Colonic mucosa (tissue), 4 donors: ENCODE measurements around the gene SLC30A4. TPM values are rescaled to one million over a fixed set of nuclear protein-coding genes. Genes with fewer than 3 reads are reported as not detected.

Experiments used
- DNase-seq: peaks from one replicate; pipeline ENCODE4 v3.0.0-alpha.2; 2020
- H3K27ac ChIP-seq: fragments of 200-600 bp; one replicate; pipeline ENCODE4 v1.8.0; 2021
- H3K27me3 ChIP-seq: fragments of 200-600 bp; one replicate; pipeline ENCODE4 v1.8.0; 2021
- H3K36me3 ChIP-seq: fragments of 200-600 bp; one replicate; pipeline ENCODE4 v1.8.0; 2021
- H3K4me1 ChIP-seq: fragments of 200-600 bp; one replicate; pipeline ENCODE4 v1.8.0; 2021; ENCODE audit warnings: mild to moderate bottlenecking
- H3K4me3 ChIP-seq: fragments of 200-600 bp; one replicate; pipeline ENCODE4 v1.8.0; 2021
- H3K9ac ChIP-seq, 2 donors: one replicate each; pipeline ENCODE4 v1.7.0; 2013; ENCODE audit warnings: control low read depth in 2 of 2, low read depth in 2 of 2, low read length in 2 of 2
- H3K9me3 ChIP-seq: fragments of 200-600 bp; one replicate; pipeline ENCODE4 v1.8.0; 2021
- CTCF ChIP-seq: fragments of 200-600 bp; IDR thresholded peaks from one replicate; pipeline ENCODE4 v1.8.0; 2022; ENCODE audit warnings: antibody characterized with exemption, mild to moderate bottlenecking
- intact Hi-C: fragments of 100-400 bp; cut with DNase I; formaldehyde crosslinking; loops from one replicate; pipeline ENCODE4 v1.14.1; 2022
- total RNA-seq, 2 donors: library from RNA; stranded (reverse); fragmentation: NEBNext Ultra II Directional in 1 of 2; extraction: Animal tissue kit (Norgen Biotek cat#: 25700) in 1 of 2; gene quantifications; one replicate each; pipeline ENCODE4 v1.2.1, GENCODE V29; 2021
- donor health status: healthy.
- donor health status: DM: no; HTN: no; CAD: no.
- donor health status: DM: no; HTN: no; CAD: no.

The SLC30A4 gene
- total RNA-seq, 2 donors from 2014 or later: 4.5 to 10.7 TPM

GRCh38 chr15:45549541-45550220 lies 27.1 kb upstream of the SLC30A4 start:
- intact Hi-C loops: no loop called here
- no peak for TF ChIP-seq CTCF
- Histone ChIP-seq H3K9ac (no peak overlapping the region), H3K27ac (no peak overlapping the region), H3K4me1 (no peaks in the 10 kb centered on the region), H3K36me3 (no peaks in the 10 kb centered on the region), H3K9me3 (no peaks in the 10 kb centered on the region), H3K27me3 (no peaks in the 10 kb centered on the region), H3K4me3 (no peak overlapping the region)
- no peak for DNase-seq

GRCh38 chr15:45548753-45549520 lies 26.4 kb upstream of the SLC30A4 start:
- H3K9ac ChIP-seq: no peak overlapping the region
- intact Hi-C loops: no loop called here
- DNase-seq: no peak
- H3K36me3 ChIP-seq: no peaks in the 10 kb centered on the region
- no peak overlapping the region for H3K27ac ChIP-seq
- no peaks in the 10 kb centered on the region for H3K9me3 ChIP-seq
- H3K27me3 ChIP-seq: no peaks in the 10 kb centered on the region
- no peak for TF ChIP-seq CTCF
- H3K4me3 ChIP-seq: no peak overlapping the region
- no peaks in the 10 kb centered on the region for H3K4me1 ChIP-seq

GRCh38 chr15:45546789-45547188 lies 24.2 kb upstream of the SLC30A4 start:
- Histone ChIP-seq H3K27me3 (no peaks in the 10 kb centered on the region), H3K9me3 (no peaks in the 10 kb centered on the region), H3K9ac (no peak overlapping the region), H3K36me3 (no peaks in the 10 kb centered on the region), H3K27ac (no peak overlapping the region), H3K4me1 (no peaks in the 10 kb centered on the region), H3K4me3 (no peak overlapping the region)
- TF ChIP-seq CTCF: no peak
- no peak for DNase-seq
- intact Hi-C loops: no loop called here

- H3K4me3 ChIP-seq: no peak overlapping the region
- H3K9me3 ChIP-seq: no peaks in the 10 kb centered on the region
- no peak overlapping the region for H3K27ac ChIP-seq
- DNase-seq: no peak
- H3K9ac ChIP-seq: no peak overlapping the region
- H3K27me3 ChIP-seq: no peaks in the 10 kb centered on the region
- no peaks in the 10 kb centered on the region for H3K36me3 ChIP-seq
- no peak for TF ChIP-seq CTCF
- intact Hi-C loops: no loop called here
- H3K4me1 ChIP-seq: no peaks in the 10 kb centered on the region
Observed at GRCh38 chr15:45544266-45545023, 21.9 kb upstream of the SLC30A4 start.

GRCh38 chr15:45543051-45543450 lies 20.5 kb upstream of the SLC30A4 start:
- intact Hi-C loops: no loop called here

More at GRCh38 chr15:45543051-45543450, 20.5 kb upstream of the SLC30A4 start:
- DNase-seq: no peak
- Histone ChIP-seq H3K4me3 (no peak overlapping the region), H3K9me3 (no peaks in the 10 kb centered on the region), H3K9ac (no peak overlapping the region), H3K27me3 (no peaks in the 10 kb centered on the region), H3K36me3 (no peaks in the 10 kb centered on the region), H3K4me1 (no peaks in the 10 kb centered on the region), H3K27ac (no peak overlapping the region)
- TF ChIP-seq CTCF: no peak
